H9 (cell line): Measurements from ENCODE around the gene ACTA1. TPM values are rescaled to one million over a fixed set of nuclear protein-coding genes. Genes with fewer than 3 reads are reported as not detected.

ENCODE experiments used
- DNase-seq: peaks from one replicate; pipeline ENCODE4 v3.0.0-alpha.2; 2017
- H2AFZ ChIP-seq: one replicate; pipeline ENCODE4 v1.6.1; 2013; ENCODE audit warnings: mild to moderate bottlenecking, low read length, control low read depth, moderate library complexity
- H2AK5ac ChIP-seq: 2 replicates; pipeline ENCODE4 v1.6.1; 2013; ENCODE audit warnings: low read length, control low read depth, mixed read lengths; ENCODE audit not compliant: insufficient read length
- H2BK120ac ChIP-seq: one replicate; pipeline ENCODE4 v1.6.1; 2013; ENCODE audit warnings: low read depth, mild to moderate bottlenecking, low read length, control low read depth, inconsistent platforms; ENCODE audit not compliant: poor library complexity, severe bottlenecking
- H2BK12ac ChIP-seq: 2 replicates; pipeline ENCODE4 v1.6.1; 2013; ENCODE audit warnings: low read length, control low read depth, mixed read lengths, low read depth; ENCODE audit not compliant: insufficient read length
- H2BK15ac ChIP-seq: 2 replicates; pipeline ENCODE4 v1.6.1; 2013; ENCODE audit warnings: low read depth, low read length, control low read depth
- H2BK20ac ChIP-seq: one replicate; pipeline ENCODE4 v1.6.1; 2013; ENCODE audit warnings: low read depth, mild to moderate bottlenecking, low read length, control low read depth, inconsistent platforms; ENCODE audit not compliant: poor library complexity, severe bottlenecking
- H2BK5ac ChIP-seq: 2 replicates; pipeline ENCODE4 v1.6.1; 2013; ENCODE audit warnings: low read length, control low read depth, mixed read lengths; ENCODE audit not compliant: insufficient read length
- H3K14ac ChIP-seq: 2 replicates; pipeline ENCODE4 v1.6.1; 2013; ENCODE audit warnings: low read length, control low read depth; ENCODE audit not compliant: insufficient read depth
- H3K18ac ChIP-seq: 2 replicates; pipeline ENCODE4 v1.6.1; 2013; ENCODE audit warnings: low read depth, mild to moderate bottlenecking, mixed read lengths, low read length, control low read depth; ENCODE audit not compliant: insufficient read length
- H3K23ac ChIP-seq: 2 replicates; pipeline ENCODE4 v1.6.1; 2013; ENCODE audit warnings: low read length, control low read depth, mixed read lengths, low read depth; ENCODE audit not compliant: insufficient read length
- H3K23me2 ChIP-seq: 2 replicates; pipeline ENCODE4 v1.6.1; 2013; ENCODE audit warnings: low read depth, mild to moderate bottlenecking, mixed read lengths, low read length, control low read depth; ENCODE audit not compliant: insufficient read length, poor library complexity, severe bottlenecking
- H3K27ac ChIP-seq: 2 replicates; pipeline ENCODE4 v1.5.1; 2013; ENCODE audit warnings: low read length, control low read depth, mixed read lengths, low read depth; ENCODE audit not compliant: insufficient read length
- H3K27me3 ChIP-seq: 2 replicates; pipeline ENCODE4 v1.6.1; 2013; ENCODE audit warnings: low read length, control low read depth, inconsistent platforms; ENCODE audit not compliant: insufficient read depth
- H3K4ac ChIP-seq: 2 replicates; pipeline ENCODE4 v1.6.1; 2013; ENCODE audit warnings: low read depth, mild to moderate bottlenecking, control low read depth, inconsistent platforms, low read length, moderate library complexity
- H3K4me1 ChIP-seq: 2 replicates; pipeline ENCODE4 v1.6.1; 2013; ENCODE audit warnings: low read length, control low read depth, inconsistent platforms; ENCODE audit not compliant: insufficient read depth
- H3K4me2 ChIP-seq: 2 replicates; pipeline ENCODE4 v1.6.1; 2013; ENCODE audit warnings: low read length, control low read depth, mixed read lengths; ENCODE audit not compliant: insufficient read length, insufficient read depth
- H3K56ac ChIP-seq: 2 replicates; pipeline ENCODE4 v1.6.1; 2013; ENCODE audit warnings: low read depth, mild to moderate bottlenecking, mixed read lengths, low read length, control low read depth; ENCODE audit not compliant: insufficient read length
- H3K79me1 ChIP-seq: 2 replicates; pipeline ENCODE4 v1.6.1; 2013; ENCODE audit warnings: low read depth, mild to moderate bottlenecking, moderate library complexity, low read length, control low read depth, inconsistent platforms; ENCODE audit not compliant: insufficient read depth, poor library complexity, severe bottlenecking
- H3K79me2 ChIP-seq: 2 replicates; pipeline ENCODE4 v1.6.1; 2013; ENCODE audit warnings: low read length, control low read depth, inconsistent platforms; ENCODE audit not compliant: insufficient read depth
- H3K9ac ChIP-seq: 2 replicates; pipeline ENCODE4 v1.6.1; 2013; ENCODE audit warnings: low read length, control low read depth, mixed read lengths; ENCODE audit not compliant: insufficient read length; ENCODE audit errors: extremely low read depth
- H3K9me3 ChIP-seq: one replicate; pipeline ENCODE4 v1.6.1; 2013; ENCODE audit warnings: low read depth, low read length, inconsistent platforms; ENCODE audit not compliant: control insufficient read depth
- H3T11ph ChIP-seq: one replicate; pipeline ENCODE4 v1.6.1; 2013; ENCODE audit warnings: mild to moderate bottlenecking, low read length, control low read depth, inconsistent platforms
- H4K20me1 ChIP-seq: one replicate; pipeline ENCODE4 v1.6.1; 2013; ENCODE audit not compliant: control insufficient read depth, insufficient read length, insufficient read depth
- H4K5ac ChIP-seq: 2 replicates; pipeline ENCODE4 v1.6.1; 2013; ENCODE audit warnings: low read depth, mild to moderate bottlenecking, mixed read lengths, low read length, control low read depth; ENCODE audit not compliant: insufficient read length
- H4K8ac ChIP-seq: replicated peaks from 2 replicates; pipeline ENCODE4 v1.6.1; 2013; ENCODE audit warnings: low read length, control low read depth, mixed read lengths, low read depth; ENCODE audit not compliant: insufficient read length
- H4K91ac ChIP-seq: 2 replicates; pipeline ENCODE4 v1.6.1; 2013; ENCODE audit warnings: low read depth, mild to moderate bottlenecking, moderate library complexity, mixed read lengths, low read length, control low read depth; ENCODE audit not compliant: insufficient read length
- H3K27ac Mint-ChIP-seq, 3 experiments: 2 replicates in 2 of 3; 3 replicates in 1 of 3; pipeline ENCODE4 v1.8.0; 2020 to 2021; ENCODE audit warnings: mixed read lengths in 3 of 3, mild to moderate bottlenecking in 1 of 3, moderate library complexity in 1 of 3
- H3K27me3 Mint-ChIP-seq: 2 replicates; pipeline ENCODE4 v1.8.0; 2021; ENCODE audit warnings: low read depth, mild to moderate bottlenecking, moderate library complexity, mixed read lengths
- H3K36me3 Mint-ChIP-seq, 3 experiments: 2 replicates in 2 of 3; 3 replicates in 1 of 3; pipeline ENCODE4 v1.8.0; 2020 to 2021; ENCODE audit warnings: low read depth in 3 of 3, mixed read lengths in 3 of 3; ENCODE audit not compliant: insufficient read depth in 1 of 3
- H3K4me1 Mint-ChIP-seq, 2 experiments: 2 replicates each; pipeline ENCODE4 v1.8.0; 2020; ENCODE audit warnings: mixed read lengths in 2 of 2
- H3K4me3 Mint-ChIP-seq, 2 experiments: 2 replicates in 1 of 2; 3 replicates in 1 of 2; pipeline ENCODE4 v1.8.0; 2020 to 2021; ENCODE audit warnings: mild to moderate bottlenecking in 2 of 2, mixed read lengths in 2 of 2, moderate library complexity in 1 of 2
- H3K9me3 Mint-ChIP-seq, 2 experiments: 2 replicates in 1 of 2; 3 replicates in 1 of 2; pipeline ENCODE4 v1.8.0; 2020; ENCODE audit warnings: mild to moderate bottlenecking in 2 of 2, mixed read lengths in 2 of 2, moderate library complexity in 1 of 2
- WGBS: extraction: QIAGEN DNeasy Blood & Tissue Kit; methylation state at CpG from one replicate; pipeline ENCODE4 v1.1.7; 2013; ENCODE audit warnings: missing lambda C conversion rate, low lambda C conversion rate, mixed read lengths; ENCODE audit not compliant: insufficient read length; ENCODE audit errors: extremely low coverage; 5-methylcytosine and 5-hydroxymethylcytosine counted together
- total RNA-seq: library from RNA; stranded (reverse); gene quantifications from 2 replicates; pipeline ENCODE4 v1.2.1, GENCODE V29; 2021
- TF ChIP-seq, protein P1 (sequence below): fragments of 200-600 bp; sonication (generic); conservative IDR thresholded peaks from 3 replicates; pipeline ENCODE4 v1.8.0; 2021; ENCODE audit warnings: antibody characterized with exemption, mild to moderate bottlenecking

ACTA1 gene
- total RNA-seq, 1 experiment from 2014 or later: 48.5 TPM

DNA sequence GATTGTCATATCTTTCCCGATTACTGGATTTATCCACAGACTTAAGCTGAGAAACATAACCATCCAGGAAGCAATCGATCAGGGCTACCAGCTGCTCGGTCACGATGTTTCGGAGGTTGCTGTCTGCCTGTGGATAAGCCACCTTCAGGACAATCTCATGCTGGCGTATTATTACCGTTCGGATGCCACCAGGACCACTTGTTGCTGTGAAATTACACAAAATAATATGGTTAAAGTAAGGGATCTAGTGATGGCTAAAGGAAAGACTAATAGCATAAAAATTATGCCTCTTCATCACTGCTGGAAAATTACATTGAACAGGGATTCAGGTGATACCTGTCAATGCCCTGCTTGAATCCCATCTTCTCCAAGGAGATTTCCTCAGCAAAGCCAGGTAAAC is 30.8 kb upstream of the ACTA1 start:
- H3K79me1 ChIP-seq: peaks cover 3% of the 10 kb centered on the region
- no peak overlapping the region for H4K91ac ChIP-seq
- H2BK15ac ChIP-seq: no peak overlapping the region
- H3K9ac ChIP-seq: no peak overlapping the region
- Mint-ChIP-seq H3K4me1 (no peaks in the 10 kb centered on the region), H3K36me3 (peaks cover 37 to 83% (median 70%) of the 10 kb centered on the region in 3 experiments; a peak in 6 of 7 replicates), H3K27me3 (no peaks in the 10 kb centered on the region), H3K27ac (no peak overlapping the region), H3K9me3 (no peaks in the 10 kb centered on the region), H3K4me3 (no peak overlapping the region)
- TF ChIP-seq, protein P1, sequence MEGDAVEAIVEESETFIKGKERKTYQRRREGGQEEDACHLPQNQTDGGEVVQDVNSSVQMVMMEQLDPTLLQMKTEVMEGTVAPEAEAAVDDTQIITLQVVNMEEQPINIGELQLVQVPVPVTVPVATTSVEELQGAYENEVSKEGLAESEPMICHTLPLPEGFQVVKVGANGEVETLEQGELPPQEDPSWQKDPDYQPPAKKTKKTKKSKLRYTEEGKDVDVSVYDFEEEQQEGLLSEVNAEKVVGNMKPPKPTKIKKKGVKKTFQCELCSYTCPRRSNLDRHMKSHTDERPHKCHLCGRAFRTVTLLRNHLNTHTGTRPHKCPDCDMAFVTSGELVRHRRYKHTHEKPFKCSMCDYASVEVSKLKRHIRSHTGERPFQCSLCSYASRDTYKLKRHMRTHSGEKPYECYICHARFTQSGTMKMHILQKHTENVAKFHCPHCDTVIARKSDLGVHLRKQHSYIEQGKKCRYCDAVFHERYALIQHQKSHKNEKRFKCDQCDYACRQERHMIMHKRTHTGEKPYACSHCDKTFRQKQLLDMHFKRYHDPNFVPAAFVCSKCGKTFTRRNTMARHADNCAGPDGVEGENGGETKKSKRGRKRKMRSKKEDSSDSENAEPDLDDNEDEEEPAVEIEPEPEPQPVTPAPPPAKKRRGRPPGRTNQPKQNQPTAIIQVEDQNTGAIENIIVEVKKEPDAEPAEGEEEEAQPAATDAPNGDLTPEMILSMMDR: no peak
- no peak overlapping the region for H4K5ac ChIP-seq
- no peaks in the 10 kb centered on the region for H3K27me3 ChIP-seq
- no peak overlapping the region for H3K56ac ChIP-seq
- H3K27ac ChIP-seq: no peak overlapping the region
- no peaks in the 10 kb centered on the region for H3K4me1 ChIP-seq
- no peak overlapping the region for H3K4ac ChIP-seq
- no peak overlapping the region for H2BK120ac ChIP-seq
- no peak overlapping the region for H4K8ac ChIP-seq
- H2BK5ac ChIP-seq: no peak overlapping the region
- H3K23me2 ChIP-seq: no peaks in the 10 kb centered on the region
- no peak overlapping the region for H2AFZ ChIP-seq
- H3K23ac ChIP-seq: no peak overlapping the region
- no peaks in the 10 kb centered on the region for H3K9me3 ChIP-seq
- WGBS: no CpG with 5 or more reads among the region's 8 CpGs
- no peaks in the 10 kb centered on the region for H4K20me1 ChIP-seq
- H3K14ac ChIP-seq: no peak overlapping the region
- H2AK5ac ChIP-seq: no peak overlapping the region
- no peaks in the 10 kb centered on the region for H3K79me2 ChIP-seq
- no peak overlapping the region for H3K18ac ChIP-seq
- no peak overlapping the region for H3T11ph ChIP-seq
- no peak for DNase-seq
- no peak overlapping the region for H2BK12ac ChIP-seq
- no peak overlapping the region for H2BK20ac ChIP-seq
- no peak overlapping the region for H3K4me2 ChIP-seq
